AG04450 (cell line): ENCODE data around the gene ZNF655. TPM values are rescaled to one million over a fixed set of nuclear protein-coding genes. Genes with fewer than 3 reads are reported as not detected.

Experiments
- CTCF ChIA-PET: fragments of 300-600, 350-600 bp; formaldehyde crosslinking; extraction: SDS; loops from one replicate; lab custom pipeline; 2022; ENCODE audit warnings: antibody characterized with exemption, inconsistent platforms; lab: Charles Lee
- POLR2A ChIA-PET: fragments of 350-600 bp; formaldehyde crosslinking; extraction: SDS; loops from one replicate; lab custom pipeline; 2021; ENCODE audit warnings: antibody characterized with exemption, inconsistent platforms; lab: Yijun Ruan, JAX
- DNase-seq: peaks from one replicate; pipeline ENCODE4 v3.0.0-alpha.2; 2011; ENCODE audit warnings: low read depth, low spot score
- H3K27ac ChIP-seq: one replicate; pipeline ENCODE4 v1.5.1; 2012; ENCODE audit warnings: low read depth, low read length, control low read depth
- H3K27me3 ChIP-seq: one replicate; pipeline ENCODE4 v1.6.0; 2012; ENCODE audit warnings: low read length; ENCODE audit not compliant: control insufficient read depth, insufficient read depth
- H3K4me3 ChIP-seq: 2 replicates; pipeline ENCODE4 v1.5.1; 2011; ENCODE audit warnings: mild to moderate bottlenecking, low read depth, low read length, control low read depth
- H3K9me3 ChIP-seq: 2 replicates; pipeline ENCODE4 v1.5.1; 2012; ENCODE audit warnings: low read length; ENCODE audit not compliant: control insufficient read depth, insufficient read depth
- polyA minus RNA-seq: library from RNA; depleted of rRNA, polyadenylated mRNA; stranded (reverse); fragments of >200 nt; gene quantifications from 2 replicates; pipeline ENCODE4 v1.2.3, GENCODE V29; 2011; rRNA and poly(A)+ RNA removed
- polyA plus RNA-seq: library from polyadenylated mRNA; depleted of rRNA; stranded (reverse); fragments of >200 nt; gene quantifications from 2 replicates; pipeline ENCODE4 v1.2.3, GENCODE V29; 2011; rRNA removed
- TF ChIP-seq, protein P1 (sequence below): IDR thresholded peaks from 2 replicates; pipeline ENCODE4 v1.5.1; 2011; ENCODE audit warnings: low read depth, low read length, control low read depth, inconsistent platforms

ZNF655 gene, protein sequence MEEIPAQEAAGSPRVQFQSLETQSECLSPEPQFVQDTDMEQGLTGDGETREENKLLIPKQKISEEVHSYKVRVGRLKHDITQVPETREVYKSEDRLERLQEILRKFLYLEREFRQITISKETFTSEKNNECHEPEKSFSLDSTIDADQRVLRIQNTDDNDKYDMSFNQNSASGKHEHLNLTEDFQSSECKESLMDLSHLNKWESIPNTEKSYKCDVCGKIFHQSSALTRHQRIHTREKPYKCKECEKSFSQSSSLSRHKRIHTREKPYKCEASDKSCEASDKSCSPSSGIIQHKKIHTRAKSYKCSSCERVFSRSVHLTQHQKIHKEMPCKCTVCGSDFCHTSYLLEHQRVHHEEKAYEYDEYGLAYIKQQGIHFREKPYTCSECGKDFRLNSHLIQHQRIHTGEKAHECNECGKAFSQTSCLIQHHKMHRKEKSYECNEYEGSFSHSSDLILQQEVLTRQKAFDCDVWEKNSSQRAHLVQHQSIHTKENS
- polyA plus RNA-seq (62.9 and 79.3 TPM in 2 replicates), polyA minus RNA-seq (74.2 and 83.2 TPM in 2 replicates)

DNA sequence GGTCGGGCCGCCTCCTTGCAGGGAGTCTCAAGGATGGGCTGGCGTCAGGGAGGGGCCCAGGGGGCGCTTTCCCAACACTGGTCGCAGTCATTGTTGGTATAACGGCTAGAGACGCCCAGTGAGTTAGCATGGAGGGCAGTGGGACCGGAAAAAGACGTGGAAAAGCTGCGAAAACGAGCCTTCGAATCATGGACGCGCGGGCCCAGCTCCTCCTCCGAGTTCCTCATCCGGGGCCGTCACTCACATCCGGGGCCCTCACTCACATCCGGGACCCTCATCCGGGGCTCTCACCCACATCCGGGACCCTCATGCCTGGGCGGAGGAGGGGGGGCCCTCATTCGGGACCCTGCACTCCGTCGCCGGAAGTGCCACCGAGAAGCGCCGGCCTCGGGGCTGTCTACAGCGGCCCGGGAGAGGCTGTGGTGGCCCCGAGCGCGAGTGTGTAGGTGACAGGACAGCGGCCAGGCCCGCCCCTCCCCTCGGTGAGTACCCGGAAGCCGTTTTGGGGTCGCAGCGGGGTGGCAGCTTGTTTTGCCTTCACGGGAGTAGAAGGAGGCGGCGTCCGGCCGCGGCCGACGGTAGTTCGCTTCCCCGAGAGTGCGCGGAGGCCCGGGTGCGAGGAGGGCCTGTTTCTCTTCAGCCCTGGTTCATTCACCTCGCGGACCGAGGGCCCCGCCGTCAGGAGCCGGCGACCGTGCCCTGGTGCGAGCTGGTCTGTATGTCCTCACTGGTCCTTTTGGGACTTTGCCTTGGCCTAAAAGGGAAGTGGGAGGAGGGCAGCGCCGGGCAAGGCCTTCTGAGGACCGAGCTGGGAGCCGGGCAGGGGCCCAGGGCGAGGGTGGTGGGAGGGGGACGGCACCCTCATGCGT, at the start of gene ZNF655:
Gene ZNF655, plus strand, starts transcription at position 337 of the 869 bp plus-strand sequence. CDS start 1,918 bp downstream, outside the sequence.
- peak; percentile 58 for DNase-seq
- ChIA-PET CTCF (interaction anchor here (0.5 kb wide), 1 partner anchor 181 kb away, joined by 6 read pairs; no protein-coding TSS in a partner anchor), POLR2A (interaction anchor here (0.5 to 3.1 kb wide), 17 partner anchors 8 to 870 kb away, joined by 3 to 27 read pairs (median 4); partner anchors contain the start of genes TRIM4, ZCWPW1, ZKSCAN5 and ZNF394)
- Histone ChIP-seq H3K4me3 (peak within 1 kb of the TSS; percentile 97), H3K27ac (peak within 1 kb of the TSS; percentile 97), H3K27me3 (no peaks in the 10 kb centered on the region), H3K9me3 (peaks cover 5% of the 10 kb centered on the region; the same call in 1 of the 2 replicates)
- TF ChIP-seq, protein P1, sequence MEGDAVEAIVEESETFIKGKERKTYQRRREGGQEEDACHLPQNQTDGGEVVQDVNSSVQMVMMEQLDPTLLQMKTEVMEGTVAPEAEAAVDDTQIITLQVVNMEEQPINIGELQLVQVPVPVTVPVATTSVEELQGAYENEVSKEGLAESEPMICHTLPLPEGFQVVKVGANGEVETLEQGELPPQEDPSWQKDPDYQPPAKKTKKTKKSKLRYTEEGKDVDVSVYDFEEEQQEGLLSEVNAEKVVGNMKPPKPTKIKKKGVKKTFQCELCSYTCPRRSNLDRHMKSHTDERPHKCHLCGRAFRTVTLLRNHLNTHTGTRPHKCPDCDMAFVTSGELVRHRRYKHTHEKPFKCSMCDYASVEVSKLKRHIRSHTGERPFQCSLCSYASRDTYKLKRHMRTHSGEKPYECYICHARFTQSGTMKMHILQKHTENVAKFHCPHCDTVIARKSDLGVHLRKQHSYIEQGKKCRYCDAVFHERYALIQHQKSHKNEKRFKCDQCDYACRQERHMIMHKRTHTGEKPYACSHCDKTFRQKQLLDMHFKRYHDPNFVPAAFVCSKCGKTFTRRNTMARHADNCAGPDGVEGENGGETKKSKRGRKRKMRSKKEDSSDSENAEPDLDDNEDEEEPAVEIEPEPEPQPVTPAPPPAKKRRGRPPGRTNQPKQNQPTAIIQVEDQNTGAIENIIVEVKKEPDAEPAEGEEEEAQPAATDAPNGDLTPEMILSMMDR: no peak

DNA sequence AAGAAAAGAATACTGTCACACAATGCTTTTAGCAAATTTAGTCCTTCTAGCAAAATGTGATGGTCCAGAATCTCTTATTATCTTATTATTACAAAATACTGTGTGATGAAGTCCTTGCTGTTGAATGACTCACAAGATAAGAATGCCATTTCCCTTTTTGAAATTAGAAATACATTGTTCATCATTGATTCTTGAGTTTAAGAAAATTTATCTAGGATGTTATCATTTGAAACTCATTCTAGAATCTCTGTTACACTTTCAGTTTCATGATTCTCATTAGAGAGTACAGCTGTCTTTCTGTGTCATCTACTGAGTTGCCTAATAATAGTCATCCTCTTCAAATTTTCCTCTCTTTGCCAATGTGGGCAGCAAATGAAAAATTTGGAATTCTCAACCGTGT, 44.4 kb upstream of the ZNF655 start:
- no peak for DNase-seq
- TF ChIP-seq, protein P1: no peak
- Histone ChIP-seq H3K27me3 (no peaks in the 10 kb centered on the region), H3K4me3 (no peak overlapping the region), H3K9me3 (no peaks in the 10 kb centered on the region), H3K27ac (no peak overlapping the region)
- POLR2A ChIA-PET: no interaction called here
- CTCF ChIA-PET: interaction anchor here (1.3 kb wide), 1 partner anchor 11 kb away, joined by 3 read pairs; no protein-coding TSS in a partner anchor

DNA sequence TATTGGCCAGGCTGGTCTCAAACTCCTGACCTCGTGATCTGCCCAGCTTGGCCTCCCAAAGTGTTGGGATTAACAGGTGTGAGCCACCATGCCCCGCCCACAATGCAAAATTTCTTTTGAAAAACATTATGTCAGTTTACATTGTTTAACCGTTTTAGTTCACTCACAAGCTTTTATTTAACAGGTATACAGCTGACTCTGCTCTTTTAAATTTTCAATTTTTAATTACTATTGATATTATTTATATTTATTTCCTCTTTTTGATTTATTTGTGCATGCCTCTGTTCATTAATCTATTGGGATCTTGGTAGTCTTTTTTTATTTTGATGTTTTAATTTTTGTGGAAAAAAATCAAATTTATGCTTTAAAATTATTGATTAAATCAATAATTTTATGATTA, 37.0 kb upstream of the ZNF655 start:
- POLR2A ChIA-PET: interaction anchor here (1.0 kb wide), 1 partner anchor 8 kb away, joined by 3 read pairs; no protein-coding TSS in a partner anchor
- no peak for DNase-seq
- TF ChIP-seq, protein P1: no peak
- H3K27ac ChIP-seq: no peak overlapping the region
- no peaks in the 10 kb centered on the region for H3K9me3 ChIP-seq
- H3K27me3 ChIP-seq: no peaks in the 10 kb centered on the region
- CTCF ChIA-PET: no interaction called here
- H3K4me3 ChIP-seq: no peak overlapping the region

DNA sequence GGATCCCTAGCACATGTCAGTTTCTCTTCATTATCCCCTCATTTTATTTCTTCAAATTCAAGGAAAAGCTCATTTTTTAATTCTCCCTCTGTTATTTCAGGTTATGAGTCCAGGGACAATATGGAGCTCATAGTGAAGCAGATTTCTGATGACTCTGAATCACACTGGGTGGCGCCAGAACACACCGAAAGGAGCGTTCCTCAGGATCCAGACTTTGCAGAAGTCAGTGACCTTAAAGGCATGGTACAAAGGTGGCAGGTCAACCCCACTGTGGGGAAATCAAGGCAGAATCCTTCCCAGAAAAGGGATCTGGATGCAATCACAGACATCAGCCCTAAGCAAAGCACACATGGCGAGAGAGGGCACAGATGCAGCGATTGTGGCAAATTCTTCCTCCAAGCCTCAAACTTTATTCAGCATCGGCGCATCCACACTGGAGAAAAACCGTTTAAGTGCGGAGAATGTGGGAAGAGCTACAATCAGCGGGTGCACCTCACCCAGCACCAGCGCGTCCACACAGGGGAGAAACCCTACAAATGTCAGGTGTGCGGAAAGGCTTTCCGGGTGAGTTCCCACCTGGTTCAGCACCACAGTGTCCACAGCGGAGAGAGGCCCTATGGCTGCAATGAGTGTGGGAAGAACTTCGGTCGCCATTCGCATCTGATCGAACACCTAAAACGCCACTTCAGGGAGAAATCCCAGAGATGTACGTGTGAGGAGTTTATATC, 32.6 kb upstream of the ZNF655 start:
- CTCF ChIA-PET: interaction anchor here (0.6 to 1.1 kb wide), 4 partner anchors 11 to 352 kb away, joined by 3 to 9 read pairs (median 4); no protein-coding TSS in a partner anchor
- DNase-seq: no peak

More for the DNA sequence above, 32.6 kb upstream of the ZNF655 start:
- no peak overlapping the region for H3K27ac ChIP-seq
- H3K4me3 ChIP-seq: no peak overlapping the region
- peaks cover 26% of the 10 kb centered on the region for H3K9me3 ChIP-seq
- H3K27me3 ChIP-seq: no peaks in the 10 kb centered on the region
- TF ChIP-seq, protein P1: 0 out of 2 replicates have a peak, but pooled peaks have one; percentile 23
- POLR2A ChIA-PET: interaction anchor here (0.6 kb wide), 1 partner anchor 8 kb away, joined by 12 read pairs; no protein-coding TSS in a partner anchor
